ENCODE data around the gene SERP2. TPM values are rescaled to one million over a fixed set of nuclear protein-coding genes. Genes with fewer than 3 reads are reported as not detected.

Gene SERP2
- total RNA-seq, 1 donor from 2014 or later: 14.0 TPM

GRCh38 chr13:44398606-44399005, 25.0 kb downstream of the SERP2 start:
- H3K4me1 Mint-ChIP-seq: peaks cover 54% of the 10 kb centered on the region

DNA sequence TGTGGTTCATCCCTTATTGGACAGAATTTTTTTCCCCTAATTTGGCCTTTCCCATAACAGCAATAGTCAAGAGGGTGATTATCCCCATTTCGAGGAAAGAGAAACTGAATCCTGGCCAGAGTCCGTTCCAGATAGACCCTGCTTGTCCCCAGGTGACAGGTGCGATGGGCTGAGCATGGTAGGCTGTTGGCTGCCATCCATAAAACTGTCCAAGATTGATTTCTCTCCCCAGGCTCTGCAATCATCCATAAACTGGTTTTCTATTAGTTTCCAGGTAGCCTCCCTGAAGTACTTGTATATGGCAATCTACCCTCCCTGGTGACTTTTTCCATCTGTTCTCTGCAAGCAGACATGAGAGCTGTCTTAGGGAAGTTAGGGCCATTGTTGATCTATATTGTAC, 25.4 kb downstream of the SERP2 start:
- H3K4me3 Mint-ChIP-seq: no peak overlapping the region
- H3K36me3 Mint-ChIP-seq (ENCODE audit: low read depth): no peaks in the 10 kb centered on the region
- H3K9me3 Mint-ChIP-seq: no peaks in the 10 kb centered on the region
- H3K27me3 Mint-ChIP-seq (ENCODE audit: low read depth): no peaks in the 10 kb centered on the region
- peaks cover 59% of the 10 kb centered on the region for H3K4me1 Mint-ChIP-seq
- TF ChIP-seq, protein P1, sequence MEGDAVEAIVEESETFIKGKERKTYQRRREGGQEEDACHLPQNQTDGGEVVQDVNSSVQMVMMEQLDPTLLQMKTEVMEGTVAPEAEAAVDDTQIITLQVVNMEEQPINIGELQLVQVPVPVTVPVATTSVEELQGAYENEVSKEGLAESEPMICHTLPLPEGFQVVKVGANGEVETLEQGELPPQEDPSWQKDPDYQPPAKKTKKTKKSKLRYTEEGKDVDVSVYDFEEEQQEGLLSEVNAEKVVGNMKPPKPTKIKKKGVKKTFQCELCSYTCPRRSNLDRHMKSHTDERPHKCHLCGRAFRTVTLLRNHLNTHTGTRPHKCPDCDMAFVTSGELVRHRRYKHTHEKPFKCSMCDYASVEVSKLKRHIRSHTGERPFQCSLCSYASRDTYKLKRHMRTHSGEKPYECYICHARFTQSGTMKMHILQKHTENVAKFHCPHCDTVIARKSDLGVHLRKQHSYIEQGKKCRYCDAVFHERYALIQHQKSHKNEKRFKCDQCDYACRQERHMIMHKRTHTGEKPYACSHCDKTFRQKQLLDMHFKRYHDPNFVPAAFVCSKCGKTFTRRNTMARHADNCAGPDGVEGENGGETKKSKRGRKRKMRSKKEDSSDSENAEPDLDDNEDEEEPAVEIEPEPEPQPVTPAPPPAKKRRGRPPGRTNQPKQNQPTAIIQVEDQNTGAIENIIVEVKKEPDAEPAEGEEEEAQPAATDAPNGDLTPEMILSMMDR (conservative IDR thresholded peaks at IDR 0.05): no peak
- DNase-seq (ENCODE audit: low read depth, low spot score): no peak
- no peak overlapping the region for H3K27ac Mint-ChIP-seq (ENCODE audit: unreplicated experiment)

More at GRCh38 chr13:44398606-44399005, 25.0 kb downstream of the SERP2 start:
- Mint-ChIP-seq H3K27me3 (ENCODE audit: low read depth) (no peaks in the 10 kb centered on the region), H3K27ac (ENCODE audit: unreplicated experiment) (peak overlapping the region; percentile 19), H3K9me3 (no peaks in the 10 kb centered on the region), H3K4me3 (no peak overlapping the region), H3K36me3 (ENCODE audit: low read depth) (no peaks in the 10 kb centered on the region)
- TF ChIP-seq, protein P1 (conservative IDR thresholded peaks at IDR 0.05): no peak
- no peak for DNase-seq (ENCODE audit: low read depth, low spot score)

GRCh38 chr13:44400736-44401135, 27.1 kb downstream of the SERP2 start:
- Mint-ChIP-seq H3K27ac (ENCODE audit: unreplicated experiment) (no peak overlapping the region), H3K27me3 (ENCODE audit: low read depth) (no peaks in the 10 kb centered on the region), H3K9me3 (no peaks in the 10 kb centered on the region), H3K36me3 (ENCODE audit: low read depth) (no peaks in the 10 kb centered on the region), H3K4me1 (peaks cover 72% of the 10 kb centered on the region), H3K4me3 (no peak overlapping the region)
- no peak for DNase-seq (ENCODE audit: low read depth, low spot score)
- TF ChIP-seq, protein P1 (conservative IDR thresholded peaks at IDR 0.05): no peak

- H3K4me1 Mint-ChIP-seq: peaks cover 63% of the 10 kb centered on the region
Observed at GRCh38 chr13:44401577-44401976, 28.0 kb downstream of the SERP2 start.

GRCh38 chr13:44402899-44403445, 29.3 kb downstream of the SERP2 start:
- DNase-seq (ENCODE audit: low read depth, low spot score): no peak
- Mint-ChIP-seq H3K36me3 (ENCODE audit: low read depth) (no peaks in the 10 kb centered on the region), H3K9me3 (no peaks in the 10 kb centered on the region), H3K27ac (ENCODE audit: unreplicated experiment) (no peak overlapping the region), H3K4me3 (no peak overlapping the region), H3K4me1 (peaks cover 49% of the 10 kb centered on the region), H3K27me3 (ENCODE audit: low read depth) (no peaks in the 10 kb centered on the region)
- TF ChIP-seq, protein P1 (conservative IDR thresholded peaks at IDR 0.05): no peak

More at GRCh38 chr13:44401577-44401976, 28.0 kb downstream of the SERP2 start:
- H3K27ac Mint-ChIP-seq (ENCODE audit: unreplicated experiment): no peak overlapping the region
- no peaks in the 10 kb centered on the region for H3K36me3 Mint-ChIP-seq (ENCODE audit: low read depth)
- no peak overlapping the region for H3K4me3 Mint-ChIP-seq
- TF ChIP-seq, protein P1 (conservative IDR thresholded peaks at IDR 0.05): no peak
- H3K27me3 Mint-ChIP-seq (ENCODE audit: low read depth): no peaks in the 10 kb centered on the region
- no peak for DNase-seq (ENCODE audit: low read depth, low spot score)
- no peaks in the 10 kb centered on the region for H3K9me3 Mint-ChIP-seq

Measured in neural crest cell (in vitro differentiated cells).